Sciatic nerve (tissue), 2 donors: ENCODE measurements around the gene MANF. TPM values are rescaled to one million over a fixed set of nuclear protein-coding genes. Genes with fewer than 3 reads are reported as not detected.

Experiments
- ATAC-seq: fragments of 200-7000 bp; cut with Tn5 transposase; one replicate; pipeline ENCODE4 v1.9.1; 2020; ENCODE audit warnings: mild to moderate bottlenecking, moderate library complexity
- DNase-seq: peaks from one replicate; pipeline ENCODE4 v3.0.0-alpha.2; 2020; ENCODE audit warnings: low spot score
- intact Hi-C: fragments of 100-400 bp; cut with DNase I; formaldehyde crosslinking; loops from one replicate; pipeline ENCODE4 v1.14.2; 2022
- total RNA-seq: library from RNA; stranded (reverse); fragmentation: NEBNext Ultra II Directional; extraction: Animal tissue kit (Norgen Biotek cat#: 25700); gene quantifications from one replicate; pipeline ENCODE4 v1.2.1, GENCODE V29; 2021
- donor health status: DM: no; HTN: no; CAD: no.
- donor health status: DM: no; HTN: no; CAD: no.

The MANF gene
- total RNA-seq: 60.8 TPM

GRCh38 chr3:51384726-51385473 is at the start of gene MANF:
MANF (plus strand) TSS chr3:51385291; CDS start chr3:51385343, 52 bp downstream.
- ATAC-seq: peak; percentile 100
- DNase-seq: peak; percentile 97
- intact Hi-C loops: loop anchor here (10.0 kb wide), 1 partner anchor 760 kb away; no protein-coding TSS in a partner anchor

GRCh38 chr3:51336261-51336660 is 48.8 kb upstream of the MANF start:
- no peak for DNase-seq
- ATAC-seq: no peak
- intact Hi-C loops: no loop called here

- ATAC-seq (no peak), DNase-seq (no peak)
- intact Hi-C loops: no loop called here
Observed at GRCh38 chr3:51337666-51338065, 47.4 kb upstream of the MANF start.

GRCh38 chr3:51338632-51339031 is 46.5 kb upstream of the MANF start:
- ATAC-seq (no peak), DNase-seq (no peak)
- intact Hi-C loops: no loop called here

- ATAC-seq (peak; percentile 88), DNase-seq (no peak)
- intact Hi-C loops: no loop called here
Observed at GRCh38 chr3:51340013-51340829, 44.9 kb upstream of the MANF start.

GRCh38 chr3:51340989-51341636 is 44.0 kb upstream of the MANF start:
- ATAC-seq (no peak), DNase-seq (no peak)
- intact Hi-C loops: no loop called here

GRCh38 chr3:51343918-51344687 is 41.0 kb upstream of the MANF start:
- ATAC-seq (no peak), DNase-seq (no peak)
- intact Hi-C loops: no loop called here

- no peak for ATAC-seq
- intact Hi-C loops: no loop called here
- DNase-seq: no peak
Observed at GRCh38 chr3:51350751-51351150, 34.3 kb upstream of the MANF start.

GRCh38 chr3:51353131-51353530 is 32.0 kb upstream of the MANF start:
- no peak for ATAC-seq
- no peak for DNase-seq
- intact Hi-C loops: no loop called here

- no peak for ATAC-seq
- intact Hi-C loops: no loop called here
- no peak for DNase-seq
Observed at GRCh38 chr3:51353691-51354090, 31.4 kb upstream of the MANF start.

GRCh38 chr3:51354172-51354571 is 30.9 kb upstream of the MANF start:
- DNase-seq (no peak), ATAC-seq (no peak)
- intact Hi-C loops: no loop called here

GRCh38 chr3:51354731-51355615 is 30.1 kb upstream of the MANF start:
- intact Hi-C loops: no loop called here
- DNase-seq: no peak
- no peak for ATAC-seq

- intact Hi-C loops: no loop called here
- no peak for ATAC-seq
- no peak for DNase-seq
Observed at GRCh38 chr3:51355891-51356578, 29.1 kb upstream of the MANF start.

- ATAC-seq: no peak
- DNase-seq: no peak
- intact Hi-C loops: no loop called here
Observed at GRCh38 chr3:51357856-51358255, 27.2 kb upstream of the MANF start.

GRCh38 chr3:51358981-51359380 is 26.1 kb upstream of the MANF start:
- ATAC-seq: no peak
- no peak for DNase-seq
- intact Hi-C loops: no loop called here

- intact Hi-C loops: no loop called here
- DNase-seq (no peak), ATAC-seq (no peak)
Observed at GRCh38 chr3:51360806-51361205, 24.3 kb upstream of the MANF start.

GRCh38 chr3:51361746-51362145 is 23.3 kb upstream of the MANF start:
- no peak for ATAC-seq
- intact Hi-C loops: no loop called here
- DNase-seq: no peak

- DNase-seq: no peak
- intact Hi-C loops: no loop called here
- ATAC-seq: no peak
Observed at GRCh38 chr3:51362476-51362875, 22.6 kb upstream of the MANF start.
